H9 (cell line): ENCODE measurements around the gene RERE. TPM values are rescaled to one million over a fixed set of nuclear protein-coding genes. Genes with fewer than 3 reads are reported as not detected.
"Not testable (repeated sequence)": the region's sequence is repeated elsewhere in the genome, so short reads cannot be mapped to it uniquely, and the experiment has no call there.

Experiments used
- DNase-seq: peaks from one replicate; pipeline ENCODE4 v3.0.0-alpha.2; 2017
- H2AFZ ChIP-seq: one replicate; pipeline ENCODE4 v1.6.1; 2013; ENCODE audit warnings: mild to moderate bottlenecking, low read length, control low read depth, moderate library complexity
- H2AK5ac ChIP-seq: 2 replicates; pipeline ENCODE4 v1.6.1; 2013; ENCODE audit warnings: low read length, control low read depth, mixed read lengths; ENCODE audit not compliant: insufficient read length
- H2BK120ac ChIP-seq: one replicate; pipeline ENCODE4 v1.6.1; 2013; ENCODE audit warnings: low read depth, mild to moderate bottlenecking, low read length, control low read depth, inconsistent platforms; ENCODE audit not compliant: poor library complexity, severe bottlenecking
- H2BK12ac ChIP-seq: 2 replicates; pipeline ENCODE4 v1.6.1; 2013; ENCODE audit warnings: low read length, control low read depth, mixed read lengths, low read depth; ENCODE audit not compliant: insufficient read length
- H2BK15ac ChIP-seq: 2 replicates; pipeline ENCODE4 v1.6.1; 2013; ENCODE audit warnings: low read depth, low read length, control low read depth
- H2BK20ac ChIP-seq: one replicate; pipeline ENCODE4 v1.6.1; 2013; ENCODE audit warnings: low read depth, mild to moderate bottlenecking, low read length, control low read depth, inconsistent platforms; ENCODE audit not compliant: poor library complexity, severe bottlenecking
- H2BK5ac ChIP-seq: 2 replicates; pipeline ENCODE4 v1.6.1; 2013; ENCODE audit warnings: low read length, control low read depth, mixed read lengths; ENCODE audit not compliant: insufficient read length
- H3K14ac ChIP-seq: 2 replicates; pipeline ENCODE4 v1.6.1; 2013; ENCODE audit warnings: low read length, control low read depth; ENCODE audit not compliant: insufficient read depth
- H3K18ac ChIP-seq: 2 replicates; pipeline ENCODE4 v1.6.1; 2013; ENCODE audit warnings: low read depth, mild to moderate bottlenecking, mixed read lengths, low read length, control low read depth; ENCODE audit not compliant: insufficient read length
- H3K23ac ChIP-seq: 2 replicates; pipeline ENCODE4 v1.6.1; 2013; ENCODE audit warnings: low read length, control low read depth, mixed read lengths, low read depth; ENCODE audit not compliant: insufficient read length
- H3K23me2 ChIP-seq: 2 replicates; pipeline ENCODE4 v1.6.1; 2013; ENCODE audit warnings: low read depth, mild to moderate bottlenecking, mixed read lengths, low read length, control low read depth; ENCODE audit not compliant: insufficient read length, poor library complexity, severe bottlenecking
- H3K27ac ChIP-seq: 2 replicates; pipeline ENCODE4 v1.5.1; 2013; ENCODE audit warnings: low read length, control low read depth, mixed read lengths, low read depth; ENCODE audit not compliant: insufficient read length
- H3K27me3 ChIP-seq: 2 replicates; pipeline ENCODE4 v1.6.1; 2013; ENCODE audit warnings: low read length, control low read depth, inconsistent platforms; ENCODE audit not compliant: insufficient read depth
- H3K4ac ChIP-seq: 2 replicates; pipeline ENCODE4 v1.6.1; 2013; ENCODE audit warnings: low read depth, mild to moderate bottlenecking, control low read depth, inconsistent platforms, low read length, moderate library complexity
- H3K4me1 ChIP-seq: 2 replicates; pipeline ENCODE4 v1.6.1; 2013; ENCODE audit warnings: low read length, control low read depth, inconsistent platforms; ENCODE audit not compliant: insufficient read depth
- H3K4me2 ChIP-seq: 2 replicates; pipeline ENCODE4 v1.6.1; 2013; ENCODE audit warnings: low read length, control low read depth, mixed read lengths; ENCODE audit not compliant: insufficient read length, insufficient read depth
- H3K56ac ChIP-seq: 2 replicates; pipeline ENCODE4 v1.6.1; 2013; ENCODE audit warnings: low read depth, mild to moderate bottlenecking, mixed read lengths, low read length, control low read depth; ENCODE audit not compliant: insufficient read length
- H3K79me1 ChIP-seq: 2 replicates; pipeline ENCODE4 v1.6.1; 2013; ENCODE audit warnings: low read depth, mild to moderate bottlenecking, moderate library complexity, low read length, control low read depth, inconsistent platforms; ENCODE audit not compliant: insufficient read depth, poor library complexity, severe bottlenecking
- H3K79me2 ChIP-seq: 2 replicates; pipeline ENCODE4 v1.6.1; 2013; ENCODE audit warnings: low read length, control low read depth, inconsistent platforms; ENCODE audit not compliant: insufficient read depth
- H3K9ac ChIP-seq: 2 replicates; pipeline ENCODE4 v1.6.1; 2013; ENCODE audit warnings: low read length, control low read depth, mixed read lengths; ENCODE audit not compliant: insufficient read length; ENCODE audit errors: extremely low read depth
- H3K9me3 ChIP-seq: one replicate; pipeline ENCODE4 v1.6.1; 2013; ENCODE audit warnings: low read depth, low read length, inconsistent platforms; ENCODE audit not compliant: control insufficient read depth
- H3T11ph ChIP-seq: one replicate; pipeline ENCODE4 v1.6.1; 2013; ENCODE audit warnings: mild to moderate bottlenecking, low read length, control low read depth, inconsistent platforms
- H4K20me1 ChIP-seq: one replicate; pipeline ENCODE4 v1.6.1; 2013; ENCODE audit not compliant: control insufficient read depth, insufficient read length, insufficient read depth
- H4K5ac ChIP-seq: 2 replicates; pipeline ENCODE4 v1.6.1; 2013; ENCODE audit warnings: low read depth, mild to moderate bottlenecking, mixed read lengths, low read length, control low read depth; ENCODE audit not compliant: insufficient read length
- H4K8ac ChIP-seq: replicated peaks from 2 replicates; pipeline ENCODE4 v1.6.1; 2013; ENCODE audit warnings: low read length, control low read depth, mixed read lengths, low read depth; ENCODE audit not compliant: insufficient read length
- H4K91ac ChIP-seq: 2 replicates; pipeline ENCODE4 v1.6.1; 2013; ENCODE audit warnings: low read depth, mild to moderate bottlenecking, moderate library complexity, mixed read lengths, low read length, control low read depth; ENCODE audit not compliant: insufficient read length
- H3K27ac Mint-ChIP-seq, 3 experiments: 2 replicates in 2 of 3; 3 replicates in 1 of 3; pipeline ENCODE4 v1.8.0; 2020 to 2021; ENCODE audit warnings: mixed read lengths in 3 of 3, mild to moderate bottlenecking in 1 of 3, moderate library complexity in 1 of 3
- H3K27me3 Mint-ChIP-seq: 2 replicates; pipeline ENCODE4 v1.8.0; 2021; ENCODE audit warnings: low read depth, mild to moderate bottlenecking, moderate library complexity, mixed read lengths
- H3K36me3 Mint-ChIP-seq, 3 experiments: 2 replicates in 2 of 3; 3 replicates in 1 of 3; pipeline ENCODE4 v1.8.0; 2020 to 2021; ENCODE audit warnings: low read depth in 3 of 3, mixed read lengths in 3 of 3; ENCODE audit not compliant: insufficient read depth in 1 of 3
- H3K4me1 Mint-ChIP-seq, 2 experiments: 2 replicates each; pipeline ENCODE4 v1.8.0; 2020; ENCODE audit warnings: mixed read lengths in 2 of 2
- H3K4me3 Mint-ChIP-seq, 2 experiments: 2 replicates in 1 of 2; 3 replicates in 1 of 2; pipeline ENCODE4 v1.8.0; 2020 to 2021; ENCODE audit warnings: mild to moderate bottlenecking in 2 of 2, mixed read lengths in 2 of 2, moderate library complexity in 1 of 2
- H3K9me3 Mint-ChIP-seq, 2 experiments: 2 replicates in 1 of 2; 3 replicates in 1 of 2; pipeline ENCODE4 v1.8.0; 2020; ENCODE audit warnings: mild to moderate bottlenecking in 2 of 2, mixed read lengths in 2 of 2, moderate library complexity in 1 of 2
- WGBS: extraction: QIAGEN DNeasy Blood & Tissue Kit; methylation state at CpG from one replicate; pipeline ENCODE4 v1.1.7; 2013; ENCODE audit warnings: missing lambda C conversion rate, low lambda C conversion rate, mixed read lengths; ENCODE audit not compliant: insufficient read length; ENCODE audit errors: extremely low coverage; 5-methylcytosine and 5-hydroxymethylcytosine counted together
- total RNA-seq: library from RNA; stranded (reverse); gene quantifications from 2 replicates; pipeline ENCODE4 v1.2.1, GENCODE V29; 2021

Gene RERE
- total RNA-seq, 1 experiment from 2014 or later = 103 TPM

DNA sequence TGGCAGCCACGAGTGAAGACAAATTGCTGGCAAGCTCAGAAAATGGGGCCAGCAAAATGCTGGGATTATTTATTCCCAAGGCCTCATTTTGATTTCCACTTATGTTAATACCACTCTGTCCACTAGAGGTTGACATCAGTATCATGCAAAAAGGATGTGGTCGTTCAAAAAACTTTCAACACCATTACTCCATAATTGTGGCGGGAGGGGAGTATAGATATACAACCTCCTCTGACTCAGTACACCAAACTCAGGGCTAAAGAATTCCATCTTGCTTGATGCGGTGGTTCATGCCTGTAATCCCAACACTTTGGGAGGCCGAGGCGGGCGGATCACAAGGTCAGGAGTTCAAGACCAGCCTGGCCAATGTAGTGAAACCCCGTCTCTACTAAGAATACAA lies 200.6 kb downstream of the RERE start:
- H4K5ac ChIP-seq, H3K27me3 Mint-ChIP-seq, H2AFZ ChIP-seq, H3K9me3 Mint-ChIP-seq, H3K27ac ChIP-seq, H2BK15ac ChIP-seq, H3K4me1 Mint-ChIP-seq, H3K4me1 ChIP-seq, H2BK120ac ChIP-seq, H2BK20ac ChIP-seq, H3K79me2 ChIP-seq, H3T11ph ChIP-seq, H2AK5ac ChIP-seq, H4K91ac ChIP-seq, H3K4ac ChIP-seq, H2BK12ac ChIP-seq, H2BK5ac ChIP-seq, DNase-seq, H3K27ac Mint-ChIP-seq, H3K23ac ChIP-seq, H3K23me2 ChIP-seq, H4K20me1 ChIP-seq, H3K9ac ChIP-seq, H3K27me3 ChIP-seq, H4K8ac ChIP-seq, H3K14ac ChIP-seq, H3K9me3 ChIP-seq, H3K79me1 ChIP-seq, H3K56ac ChIP-seq, H3K18ac ChIP-seq, H3K4me3 Mint-ChIP-seq, H3K4me2 ChIP-seq: not testable (repeated sequence)
- WGBS = no CpG with 5 or more reads among the region's 8 CpGs
- H3K36me3 Mint-ChIP-seq = peaks cover 2 to 12% (median 8%) of the 10 kb centered on the region in 3 experiments; a peak in 4 of 7 replicates

DNA sequence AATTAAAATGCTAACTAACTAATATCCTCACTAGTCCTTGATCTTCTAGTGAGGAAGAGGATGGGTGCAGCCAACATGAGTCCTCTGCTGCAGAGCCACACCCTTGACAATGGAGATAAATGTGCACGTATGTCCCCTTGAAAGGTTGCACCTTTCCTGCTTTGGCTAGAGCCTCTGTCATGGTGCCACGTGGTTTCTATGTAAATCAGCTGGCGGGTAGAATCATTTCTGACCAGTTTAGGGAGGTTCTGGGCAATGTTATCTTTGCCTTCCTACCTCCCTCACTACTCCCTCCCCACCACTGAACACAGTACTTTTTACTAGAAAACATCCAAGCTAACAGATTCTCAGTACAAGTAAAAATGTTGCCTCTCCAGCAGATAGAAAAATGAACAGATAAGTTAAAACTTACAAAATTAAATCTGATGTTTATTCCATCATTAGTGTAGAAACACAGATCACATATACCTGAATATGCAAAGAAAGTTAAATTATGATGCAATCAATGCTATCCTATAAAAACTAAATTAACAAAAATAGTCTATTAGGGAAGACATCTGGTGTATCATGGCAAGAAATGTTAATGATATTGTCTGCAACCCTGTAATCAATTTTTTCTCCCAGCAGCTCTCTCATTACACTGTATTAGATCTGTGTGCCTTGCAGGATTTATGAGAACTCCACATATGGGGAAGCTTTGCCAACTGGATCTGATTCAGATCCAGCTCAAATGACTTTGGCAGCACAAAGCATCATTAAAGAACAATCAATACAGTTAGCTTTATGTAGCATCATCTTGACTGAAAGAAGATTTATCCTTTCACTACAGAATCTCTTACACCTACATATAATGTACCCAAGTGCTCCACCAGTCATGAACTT lies 205.6 kb downstream of the RERE start:
- not testable (repeated sequence) for H3K27me3 Mint-ChIP-seq, H3K27me3 ChIP-seq, H2BK12ac ChIP-seq, H3K14ac ChIP-seq, H4K8ac ChIP-seq, DNase-seq, H3K79me2 ChIP-seq, H3K4me3 Mint-ChIP-seq, H3K9ac ChIP-seq, H3K4me2 ChIP-seq, H2BK20ac ChIP-seq, H3K79me1 ChIP-seq, H2BK15ac ChIP-seq, H3K23ac ChIP-seq, H4K91ac ChIP-seq, H3K9me3 ChIP-seq, H3K4ac ChIP-seq, H3K27ac ChIP-seq, H2AFZ ChIP-seq, H3K9me3 Mint-ChIP-seq, H4K5ac ChIP-seq, H2BK120ac ChIP-seq, H3K56ac ChIP-seq, H4K20me1 ChIP-seq, H2BK5ac ChIP-seq, H2AK5ac ChIP-seq, H3K4me1 Mint-ChIP-seq, H3K23me2 ChIP-seq, H3K4me1 ChIP-seq, H3K18ac ChIP-seq, H3T11ph ChIP-seq
- Mint-ChIP-seq H3K36me3 (peaks cover 2 to 19% (median 15%) of the 10 kb centered on the region in 3 experiments; a peak in 6 of 7 replicates), H3K27ac (peak overlapping the region; percentile 72 to 88 (median 77); a peak in 5 of 7 replicates)
- WGBS = no CpG with 5 or more reads among the region's 3 CpGs
